T-helper 1 cell (primary cell): Measurements from ENCODE around the gene DNMBP.
"Not testable (repeated sequence)": the region's sequence is repeated elsewhere in the genome, so short reads cannot be mapped to it uniquely, and the experiment has no call there.

Experiments used
- DNase-seq, 5 donors: peaks; one replicate each; pipeline ENCODE4 v3.0.0-alpha.2; 2012 to 2020

Gene DNMBP

GRCh38 chr10:99860466-99860865, 149.3 kb downstream of the DNMBP start:
- DNase-seq: no peak

DNA sequence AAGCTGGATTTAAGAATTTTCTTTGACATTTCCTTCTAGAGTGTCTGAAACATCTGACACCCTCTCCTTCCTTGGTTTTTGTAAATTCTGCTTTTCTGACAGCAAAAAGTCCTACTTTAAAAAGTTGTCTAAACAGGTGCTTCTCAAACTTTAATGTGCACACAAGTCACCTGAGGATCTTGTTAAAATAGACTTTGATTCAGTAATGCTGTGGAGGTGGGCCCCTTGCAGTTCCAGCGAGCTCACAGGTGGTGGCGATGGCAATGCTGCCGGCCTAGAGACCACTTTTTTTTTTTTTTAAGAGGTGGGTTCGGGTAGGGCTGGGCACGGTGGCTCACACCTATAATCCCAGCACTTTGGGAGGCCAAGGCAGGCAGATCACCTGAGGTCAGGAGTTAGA, 150.2 kb downstream of the DNMBP start:
- DNase-seq: no peak

- DNase-seq: no peak
These were observed 150.9 kb downstream of the DNMBP start for GRCh38 chr10:99858849-99859248.

- DNase-seq: no peak
These were observed 154.2 kb downstream of the DNMBP start for GRCh38 chr10:99855479-99856071.

- DNase-seq: no peak
These were observed 154.9 kb downstream of the DNMBP start for GRCh38 chr10:99854860-99855259.

DNA sequence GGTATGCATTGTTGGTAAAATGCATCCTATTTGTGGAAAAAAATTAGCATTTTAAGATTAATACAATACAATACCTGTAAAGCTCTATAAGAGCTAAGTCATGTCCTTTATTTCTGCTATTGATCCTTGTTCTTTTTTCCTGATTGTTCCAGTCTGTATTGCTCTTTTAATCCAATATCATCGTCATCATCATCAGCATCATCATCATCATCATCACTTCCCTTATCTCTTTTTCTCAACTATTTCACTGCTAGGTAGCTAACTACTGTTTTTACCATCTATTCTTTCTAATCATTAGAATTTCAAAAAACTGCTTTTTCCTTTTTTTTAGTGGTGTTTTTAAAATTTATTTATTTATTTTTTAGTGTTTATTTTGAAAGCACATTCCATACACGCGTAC, 156.1 kb downstream of the DNMBP start:
- DNase-seq: no peak

DNA sequence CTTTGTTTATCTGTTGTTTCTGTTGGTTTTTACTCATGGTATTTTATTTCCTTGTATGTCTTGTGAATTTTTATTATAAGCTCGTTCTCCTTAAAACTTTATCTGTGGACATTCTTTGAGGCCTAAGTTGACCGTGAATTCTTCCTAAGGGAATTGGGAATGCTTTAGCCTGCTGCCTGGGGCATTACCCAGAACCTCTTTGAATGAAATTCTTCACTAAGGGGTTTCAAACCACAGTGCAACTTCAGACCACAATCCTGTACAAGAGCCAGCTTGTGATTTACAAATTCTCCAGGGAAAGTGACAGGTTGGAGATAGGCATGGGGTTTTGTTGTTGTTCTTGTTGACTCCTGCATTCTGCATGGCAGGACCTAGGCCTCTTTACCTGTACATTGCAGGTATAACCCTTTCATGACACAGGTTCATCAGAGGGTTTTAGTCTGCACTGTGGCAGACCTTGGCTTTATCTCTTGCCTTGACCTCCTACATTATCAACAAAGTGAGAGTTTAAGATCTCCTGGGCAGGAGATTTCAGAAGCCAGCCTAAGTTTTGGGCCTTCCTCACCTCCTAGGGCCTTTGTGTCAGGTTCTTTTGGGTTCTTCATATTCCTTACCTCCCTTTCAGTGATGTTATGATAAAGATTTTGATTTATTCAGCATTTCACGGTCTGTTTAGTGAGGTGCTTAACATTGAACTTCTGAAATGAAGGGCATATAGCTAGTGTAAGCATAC, 157.1 kb downstream of the DNMBP start:
- DNase-seq: no peak

DNA sequence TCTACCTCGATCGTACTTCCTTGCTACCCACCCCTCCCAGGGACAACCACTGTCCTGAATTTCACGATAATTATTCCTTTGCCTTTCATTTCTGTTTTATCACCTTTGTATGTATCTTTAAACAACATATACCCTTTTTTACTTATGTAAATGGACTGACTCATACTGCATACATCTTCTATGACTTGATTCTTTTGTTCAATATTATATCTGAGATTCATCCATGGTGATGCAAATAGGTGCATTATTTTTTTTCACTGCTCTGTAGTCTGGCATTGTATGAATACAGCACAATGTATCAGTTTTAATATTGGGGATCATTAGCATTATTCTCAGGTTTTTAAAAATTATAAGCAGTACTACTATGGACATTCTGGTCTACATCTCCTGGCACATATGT, 157.9 kb downstream of the DNMBP start:
- no peak for DNase-seq

DNA sequence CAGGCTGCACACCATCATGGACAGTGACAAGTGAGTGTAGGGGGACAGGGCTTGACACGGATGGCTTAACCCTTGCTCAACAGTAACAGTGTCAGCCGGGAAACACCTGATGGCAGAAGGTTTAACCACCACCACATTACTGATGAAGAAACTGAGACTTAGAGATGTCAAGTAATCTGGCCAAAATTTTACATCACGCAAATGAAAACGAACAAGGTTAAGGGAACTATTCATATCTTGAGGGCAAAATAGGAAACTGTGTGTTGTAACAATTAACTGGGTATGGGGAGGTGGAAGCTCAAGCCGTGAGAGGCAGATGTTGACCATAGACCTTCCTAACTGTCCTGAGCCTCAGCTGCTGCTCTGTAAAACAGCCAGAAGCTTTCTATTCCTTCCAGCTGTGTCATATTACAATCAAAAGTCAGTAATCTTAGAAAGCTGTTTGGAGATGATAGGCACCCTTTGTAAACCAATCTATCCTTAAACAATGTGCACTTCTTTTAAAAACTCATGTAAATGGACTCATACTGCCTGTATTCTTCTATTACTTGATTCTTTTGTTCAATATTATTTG, 158.9 kb downstream of the DNMBP start:
- DNase-seq: no peak

DNA sequence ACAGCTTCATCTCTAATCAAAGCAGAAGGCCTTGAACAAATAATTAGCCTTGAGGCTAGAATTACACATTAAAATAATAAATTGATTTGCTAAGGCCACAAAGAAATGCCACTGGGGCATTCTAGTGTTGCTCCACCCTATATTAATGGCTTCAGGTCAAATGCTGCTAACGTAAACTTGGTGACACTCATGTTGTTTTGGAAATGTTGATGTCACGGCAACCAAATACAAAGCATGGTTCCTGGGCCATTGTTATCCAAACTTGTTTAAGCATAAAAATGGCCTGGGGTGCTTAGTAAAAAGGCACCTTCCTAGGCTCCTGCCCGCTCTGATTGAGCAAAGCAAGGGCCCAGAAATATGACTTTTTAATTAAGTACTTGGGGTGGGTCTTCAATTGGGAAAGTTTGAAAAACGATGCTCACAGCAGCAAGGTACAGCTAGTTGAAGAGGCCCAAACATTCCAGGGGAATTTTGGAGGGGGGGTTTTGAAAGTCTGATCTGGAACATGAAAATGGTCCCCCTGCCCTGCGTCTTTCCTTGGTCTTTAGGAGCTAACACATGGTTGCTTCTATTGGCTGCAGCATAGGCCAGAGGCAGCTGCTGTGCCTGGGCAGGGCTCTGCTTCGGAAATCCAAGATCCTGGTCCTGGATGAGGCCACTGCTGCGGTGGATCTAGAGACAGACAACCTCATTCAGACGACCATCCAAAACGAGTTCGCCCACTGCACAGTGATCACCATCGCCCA, 159.6 kb downstream of the DNMBP start:
- no peak for DNase-seq

DNA sequence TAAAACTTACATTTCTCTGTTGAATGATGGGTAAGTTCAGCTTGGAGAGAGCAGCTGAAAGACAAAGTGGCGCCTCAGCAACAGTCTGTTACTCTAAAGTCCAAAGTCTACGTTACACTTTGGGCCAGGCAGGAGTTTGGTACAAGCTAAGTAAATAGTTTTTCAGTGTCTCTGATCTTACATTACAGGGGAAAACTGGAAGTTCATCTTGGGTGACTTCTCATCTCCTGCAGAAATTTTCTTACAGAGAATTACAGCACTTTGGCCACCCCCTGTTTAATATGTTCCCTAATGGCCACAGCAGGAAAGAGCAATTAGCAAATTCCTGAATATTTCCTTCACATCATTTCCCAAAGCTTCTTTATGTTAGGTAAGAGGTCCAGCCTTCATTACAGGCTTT, 160.2 kb downstream of the DNMBP start:
- no peak for DNase-seq

GRCh38 chr10:99849057-99849456, 160.7 kb downstream of the DNMBP start:
- no peak for DNase-seq

- DNase-seq: peak; percentile 35 to 75 (median 52)
These were observed 163.8 kb downstream of the DNMBP start for GRCh38 chr10:99845837-99846382.

DNA sequence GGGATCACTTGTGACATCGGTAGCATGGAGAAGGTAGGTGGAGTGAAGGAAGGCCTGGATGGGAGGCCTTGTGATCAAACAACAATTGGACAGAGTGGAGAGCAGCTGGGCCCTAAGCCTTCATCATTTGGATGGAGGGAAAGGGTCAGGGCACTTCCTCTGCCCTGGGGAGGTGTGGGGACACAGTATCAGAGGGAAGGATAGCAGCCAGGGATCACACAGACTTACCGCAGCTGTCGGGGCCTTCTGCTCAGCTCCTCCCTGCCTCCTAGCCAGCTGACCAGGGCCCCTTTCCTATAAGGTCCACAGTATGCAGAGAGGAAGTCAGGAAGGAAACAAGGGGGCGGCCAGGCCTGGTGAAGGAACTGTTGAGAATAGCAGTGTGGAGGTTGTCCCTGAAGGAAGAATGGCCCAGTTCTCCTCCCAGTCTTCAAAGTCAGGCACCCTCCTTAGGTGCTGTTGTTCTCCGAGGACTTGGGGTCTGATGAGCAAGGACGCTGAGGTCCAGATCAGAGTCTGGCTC, 165.3 kb downstream of the DNMBP start:
- no peak for DNase-seq

GRCh38 chr10:99843310-99843709, 166.4 kb downstream of the DNMBP start:
- DNase-seq: no peak

DNA sequence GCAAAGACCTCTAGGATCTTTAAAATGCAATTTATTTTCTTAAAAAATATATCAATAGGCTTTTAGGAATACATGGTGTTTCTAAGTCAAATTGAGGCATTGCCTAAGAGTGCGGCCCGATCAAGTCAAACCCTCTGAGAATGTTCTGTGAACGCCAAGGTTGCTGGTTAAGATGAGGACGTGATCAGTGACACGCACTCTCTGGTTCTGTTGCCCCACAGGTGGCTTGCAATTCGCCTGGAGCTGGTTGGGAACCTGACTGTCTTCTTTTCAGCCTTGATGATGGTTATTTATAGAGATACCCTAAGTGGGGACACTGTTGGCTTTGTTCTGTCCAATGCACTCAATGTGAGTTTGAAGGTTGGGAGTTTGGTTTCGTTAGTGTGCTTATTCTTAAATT, 168.0 kb downstream of the DNMBP start:
- DNase-seq: no peak

GRCh38 chr10:99840859-99841258, 168.9 kb downstream of the DNMBP start:
- DNase-seq: not testable (repeated sequence)

- DNase-seq: no peak
These were observed 173.0 kb downstream of the DNMBP start for GRCh38 chr10:99836711-99837110.

DNA sequence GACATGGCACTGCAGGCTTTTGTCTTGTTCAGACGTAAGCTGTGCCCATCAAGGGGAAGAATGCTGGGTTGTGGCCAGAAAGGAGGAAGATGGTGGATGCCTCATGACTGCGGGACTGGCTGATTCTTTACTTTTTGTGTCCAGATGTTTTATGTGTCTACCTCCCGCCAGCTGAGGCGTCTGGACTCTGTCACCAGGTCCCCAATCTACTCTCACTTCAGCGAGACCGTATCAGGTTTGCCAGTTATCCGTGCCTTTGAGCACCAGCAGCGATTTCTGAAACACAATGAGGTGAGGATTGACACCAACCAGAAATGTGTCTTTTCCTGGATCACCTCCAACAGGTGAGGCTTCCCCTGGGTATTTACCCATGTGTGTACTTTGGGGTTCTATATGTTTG, 173.8 kb downstream of the DNMBP start:
- DNase-seq: no peak

DNA sequence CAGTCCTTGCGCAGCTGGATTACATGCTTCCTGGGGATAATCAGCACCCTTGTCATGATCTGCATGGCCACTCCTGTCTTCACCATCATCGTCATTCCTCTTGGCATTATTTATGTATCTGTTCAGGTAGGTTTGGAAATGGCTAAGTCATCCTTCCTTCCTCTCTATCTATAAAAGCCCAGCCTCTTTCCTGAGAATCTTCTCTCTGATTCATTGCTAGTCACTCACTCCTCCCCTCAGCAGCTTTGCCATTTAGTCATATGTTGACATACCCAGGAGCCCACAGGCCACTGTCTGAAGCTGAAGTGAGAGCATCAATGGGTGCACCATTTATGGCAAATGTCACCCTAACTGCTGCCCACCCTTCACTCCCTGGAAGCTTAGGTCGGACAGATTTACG, 175.3 kb downstream of the DNMBP start:
- DNase-seq: no peak

DNA sequence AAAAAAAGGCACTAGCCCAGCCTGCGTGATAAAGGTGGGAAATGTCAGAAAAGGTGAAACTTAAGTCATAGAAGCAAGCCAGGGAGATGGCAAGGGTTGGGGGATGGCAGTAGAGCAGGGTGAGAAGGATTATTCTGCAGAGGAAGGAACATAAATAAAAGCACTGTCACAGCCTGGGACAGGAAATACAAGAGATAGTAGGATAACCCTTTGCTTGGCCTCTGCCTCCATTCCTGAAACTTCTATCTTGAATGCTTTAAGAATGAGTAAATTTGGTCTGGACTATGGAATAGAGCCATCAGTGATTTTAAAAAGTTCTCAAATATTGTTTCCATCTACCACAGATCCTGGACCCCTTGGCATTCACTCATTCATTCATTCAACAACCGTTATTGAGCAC, 177.3 kb downstream of the DNMBP start:
- DNase-seq: no peak

GRCh38 chr10:99828464-99828863, 181.3 kb downstream of the DNMBP start:
- DNase-seq: peak in 1 of 5 donors; percentile 78

DNA sequence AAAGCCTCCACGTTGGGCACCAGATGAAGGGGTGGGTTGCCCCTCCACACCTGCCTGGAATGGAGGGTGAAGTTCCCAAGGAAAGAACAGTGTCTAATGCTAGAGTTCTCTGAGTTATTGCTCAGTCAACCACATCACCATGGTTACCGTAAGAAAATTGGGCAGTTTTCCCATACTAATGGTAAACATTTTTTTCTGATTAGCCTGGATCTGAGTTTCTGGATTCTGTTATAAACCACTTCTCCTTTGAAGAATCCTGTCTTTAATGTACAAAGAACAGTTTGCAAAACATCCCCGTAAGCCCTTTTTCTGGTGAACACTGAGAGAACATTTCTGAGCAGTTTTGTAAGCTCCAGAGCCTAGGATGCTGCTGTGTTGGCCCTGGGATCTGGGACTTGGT, 181.8 kb downstream of the DNMBP start:
- no peak for DNase-seq
